GM23338 (cell line): ENCODE results near the gene UNC45B. TPM values are rescaled to one million over a fixed set of nuclear protein-coding genes. Genes with fewer than 3 reads are reported as not detected.

ENCODE experiments used
- ATAC-seq: fragments of 200-7000 bp; cut with Tn5 transposase; 3 replicates; pipeline ENCODE4 v1.9.1; 2020
- DNase-seq: peaks from one replicate; pipeline ENCODE4 v3.0.0-alpha.2; 2015; ENCODE audit warnings: low spot score
- H2AFZ ChIP-seq: fragments of 200-600 bp; sonication (generic); 2 replicates; pipeline ENCODE4 v1.8.0; 2016; ENCODE audit warnings: antibody characterized with exemption, mild to moderate bottlenecking, moderate library complexity
- H3F3A ChIP-seq: fragments of 200-600 bp; sonication (generic); replicated peaks from 2 replicates; pipeline ENCODE4 v1.8.0; 2017; ENCODE audit warnings: antibody characterized with exemption, mixed run types, low read depth
- H3K27ac ChIP-seq: fragments of 200-600 bp; sonication (generic); 2 replicates; pipeline ENCODE4 v1.6.1; 2016; ENCODE audit warnings: low read depth
- H3K27me3 ChIP-seq: fragments of 200-600 bp; sonication (generic); 2 replicates; pipeline ENCODE4 v1.8.0; 2016; ENCODE audit warnings: mild to moderate bottlenecking, mixed run types, moderate library complexity; ENCODE audit not compliant: insufficient read depth
- H3K36me3 ChIP-seq: fragments of 200-600 bp; sonication (generic); 2 replicates; pipeline ENCODE4 v1.8.0; 2016; ENCODE audit warnings: mild to moderate bottlenecking; ENCODE audit not compliant: insufficient read depth
- H3K4me1 ChIP-seq: fragments of 200-600 bp; sonication (generic); 2 replicates; pipeline ENCODE4 v1.8.0; 2016; ENCODE audit warnings: mild to moderate bottlenecking, moderate library complexity; ENCODE audit not compliant: insufficient read depth
- H3K4me2 ChIP-seq: fragments of 200-600 bp; sonication (generic); 2 replicates; pipeline ENCODE4 v1.7.1; 2017; ENCODE audit warnings: mixed run types
- H3K4me3 ChIP-seq: fragments of 200-600 bp; sonication (generic); 2 replicates; pipeline ENCODE4 v1.6.1; 2016; ENCODE audit warnings: mixed run types
- H3K79me2 ChIP-seq: fragments of 200-600 bp; sonication (generic); replicated peaks from 2 replicates; pipeline ENCODE4 v1.8.0; 2017; ENCODE audit warnings: mild to moderate bottlenecking; ENCODE audit not compliant: insufficient read depth
- H3K9me2 ChIP-seq: fragments of 200-600 bp; sonication (generic); 2 replicates; pipeline ENCODE4 v1.8.0; 2017; ENCODE audit not compliant: insufficient read depth
- H4K20me1 ChIP-seq: fragments of 200-600 bp; sonication (generic); replicated peaks from 2 replicates; pipeline ENCODE4 v1.8.0; 2017; ENCODE audit warnings: mild to moderate bottlenecking; ENCODE audit not compliant: insufficient read depth
- H3K27ac Mint-ChIP-seq: 2 replicates; pipeline ENCODE4 v1.8.0; 2020; ENCODE audit warnings: inconsistent platforms, mild to moderate bottlenecking, moderate library complexity, mixed read lengths
- H3K27me3 Mint-ChIP-seq: 3 replicates; pipeline ENCODE4 v1.8.0; 2022; ENCODE audit warnings: low read depth, mild to moderate bottlenecking, moderate library complexity, mixed read lengths, inconsistent platforms; ENCODE audit not compliant: insufficient read depth, poor library complexity
- H3K36me3 Mint-ChIP-seq: 3 replicates; pipeline ENCODE4 v1.8.0; 2021; ENCODE audit warnings: low read depth, mild to moderate bottlenecking, inconsistent platforms, moderate library complexity, mixed read lengths
- H3K4me1 Mint-ChIP-seq: 3 replicates; pipeline ENCODE4 v1.8.0; 2020; ENCODE audit warnings: mild to moderate bottlenecking, inconsistent platforms, mixed read lengths
- H3K4me3 Mint-ChIP-seq: 3 replicates; pipeline ENCODE4 v1.8.0; 2021; ENCODE audit warnings: moderate library complexity, mild to moderate bottlenecking, inconsistent platforms, mixed read lengths
- H3K9me3 Mint-ChIP-seq: 3 replicates; pipeline ENCODE4 v1.8.0; 2020; ENCODE audit warnings: moderate library complexity, mild to moderate bottlenecking, inconsistent platforms, mixed read lengths
- CREB1 ChIP-seq: fragments of 250-450 bp; sonication (Bioruptor Pico); IDR thresholded peaks from 2 replicates; pipeline ENCODE4 v1.5.0; 2020; ENCODE audit warnings: low read depth, mild to moderate bottlenecking, moderate library complexity
- CTCF ChIP-seq, 2 experiments: fragments of 200-600 bp in 1 of 2; sonication (generic) in 1 of 2; conservative IDR thresholded peaks; 2 replicates each; pipeline versions ENCODE4 v1.5.1 to v1.6.1; 2016 to 2017; ENCODE audit warnings: antibody characterized with exemption in 2 of 2, low read depth in 2 of 2, mild to moderate bottlenecking in 2 of 2, moderate library complexity in 1 of 2
- ETS1 ChIP-seq: IDR thresholded peaks from 2 replicates; pipeline ENCODE4 v1.6.1; 2016; ENCODE audit warnings: antibody characterized with exemption
- EZH2 ChIP-seq: fragments of 200-600 bp; sonication (generic); IDR thresholded peaks from one replicate; pipeline ENCODE4 v1.8.0; 2017; ENCODE audit warnings: antibody characterized with exemption, mild to moderate bottlenecking, low read depth; ENCODE audit not compliant: unreplicated experiment
- JUNB ChIP-seq: IDR thresholded peaks from one replicate; pipeline ENCODE4 v1.6.1; 2016; ENCODE audit warnings: antibody characterized with exemption; ENCODE audit not compliant: unreplicated experiment
- NANOG ChIP-seq: IDR thresholded peaks from 2 replicates; pipeline ENCODE4 v1.6.1; 2016; ENCODE audit warnings: antibody characterized with exemption, borderline replicate concordance
- POLR2AphosphoS5 ChIP-seq: IDR thresholded peaks from 2 replicates; pipeline ENCODE4 v1.6.1; 2016; ENCODE audit warnings: antibody characterized with exemption, low read depth
- ZNF114 ChIP-seq: fragments of 250-450 bp; sonication (Bioruptor Pico); IDR thresholded peaks from 2 replicates; pipeline ENCODE4 v1.5.0; 2020; ENCODE audit warnings: mild to moderate bottlenecking, moderate library complexity
- ZNF331 ChIP-seq: fragments of 250-450 bp; sonication (Bioruptor Pico); IDR thresholded peaks from 2 replicates; pipeline ENCODE4 v1.5.0; 2020; ENCODE audit warnings: low read depth, mild to moderate bottlenecking, moderate library complexity
- polyA plus RNA-seq: library from polyadenylated mRNA; unstranded; fragments of >200 nt; fragmentation: Nextera tagmentation; extraction: Ambion mirVana; gene quantifications from 2 replicates; pipeline ENCODE4 v1.2.1, GENCODE V29; 2016
- total RNA-seq: library from RNA; depleted of rRNA; stranded (reverse); fragments of >200 nt; shearing (Covaris generic); gene quantifications from 2 replicates; pipeline ENCODE4 v1.2.3, GENCODE V29; 2014
- TF ChIP-seq, protein P1 (sequence below): IDR thresholded peaks from one replicate; pipeline ENCODE4 v1.6.1; 2018; ENCODE audit warnings: antibody characterized with exemption; ENCODE audit not compliant: unreplicated experiment

UNC45B gene
- total and polyA plus RNA-seq, 2 experiments from 2014 or later, result 0.03 TPM; not detected in 1

GRCh38 chr17:35170968-35171771 is 23.6 kb downstream of the UNC45B start:
- Histone ChIP-seq H3K27ac (no peak overlapping the region), H4K20me1 (no peaks in the 10 kb centered on the region), H3K4me1 (no peaks in the 10 kb centered on the region), H3F3A (no peaks in the 10 kb centered on the region), H3K4me2 (no peak overlapping the region), H3K27me3 (no peaks in the 10 kb centered on the region), H2AFZ (peak overlapping the region; percentile 72; the same call in 1 of the 2 replicates), H3K36me3 (no peaks in the 10 kb centered on the region), H3K79me2 (no peaks in the 10 kb centered on the region), H3K9me2 (no peaks in the 10 kb centered on the region), H3K4me3 (no peak overlapping the region)
- DNase-seq (no peak), ATAC-seq (peak; percentile 34; the same call in 1 of the 3 replicates)
- H3K4me1 Mint-ChIP-seq, result no peaks in the 10 kb centered on the region
- no peak overlapping the region for H3K27ac Mint-ChIP-seq
- H3K27me3 Mint-ChIP-seq, result peaks cover 15% of the 10 kb centered on the region
- no peak overlapping the region for H3K4me3 Mint-ChIP-seq
- H3K36me3 Mint-ChIP-seq, result no peaks in the 10 kb centered on the region
- no peaks in the 10 kb centered on the region; the same call in 2 of the 3 replicates for H3K9me3 Mint-ChIP-seq
- no peak for TF ChIP-seq ZNF331 (CRISPR knock-in tag)
- peak; percentile 11 to 29; a peak in 1 of 4 replicates for TF ChIP-seq CTCF (conservative IDR thresholded peaks at IDR 0.05; ENCODE audit: low read depth in 2 of 2)
- no peak for TF ChIP-seq POLR2AphosphoS5

DNA sequence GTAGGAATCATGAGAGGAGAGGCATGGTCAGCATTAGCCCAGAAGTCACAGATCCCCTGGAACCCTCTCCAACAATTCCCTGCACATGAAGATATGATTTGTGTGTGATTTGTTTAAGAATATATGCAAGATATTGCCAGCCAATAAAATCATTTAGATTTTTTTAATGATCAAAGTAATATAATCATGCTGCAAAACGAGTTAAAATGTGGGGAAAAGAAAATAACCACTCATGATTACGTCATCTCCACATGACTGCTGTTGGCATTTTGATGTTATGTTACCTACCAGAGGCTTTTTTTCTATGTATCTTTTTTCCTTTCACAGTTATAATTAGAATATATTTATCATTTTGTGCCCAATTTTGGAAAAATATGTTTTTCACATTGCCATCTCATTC is 24.2 kb downstream of the UNC45B start:
- H3K27ac Mint-ChIP-seq, result no peak overlapping the region
- Histone ChIP-seq H3K79me2 (no peaks in the 10 kb centered on the region), H3K27ac (no peak overlapping the region), H3K27me3 (no peaks in the 10 kb centered on the region), H3K4me1 (no peaks in the 10 kb centered on the region), H2AFZ (no peak overlapping the region), H3K4me3 (no peak overlapping the region), H3K4me2 (no peak overlapping the region), H3K9me2 (no peaks in the 10 kb centered on the region), H3F3A (no peaks in the 10 kb centered on the region), H3K36me3 (no peaks in the 10 kb centered on the region), H4K20me1 (no peaks in the 10 kb centered on the region)
- peaks cover 15% of the 10 kb centered on the region for H3K27me3 Mint-ChIP-seq
- H3K4me1 Mint-ChIP-seq, result no peaks in the 10 kb centered on the region
- no peaks in the 10 kb centered on the region for H3K36me3 Mint-ChIP-seq
- no peak for DNase-seq
- H3K4me3 Mint-ChIP-seq, result no peak overlapping the region
- no peak for ATAC-seq
- no peaks in the 10 kb centered on the region; the same call in 2 of the 3 replicates for H3K9me3 Mint-ChIP-seq
- TF ChIP-seq NANOG (no peak), CREB1 (no peak), CTCF (conservative IDR thresholded peaks at IDR 0.05; ENCODE audit: low read depth in 2 of 2) (no peak), JUNB (no peak), ETS1 (no peak), POLR2AphosphoS5 (no peak), ZNF114 (CRISPR knock-in tag) (no peak), EZH2 (no peak)
- TF ChIP-seq, protein P1, sequence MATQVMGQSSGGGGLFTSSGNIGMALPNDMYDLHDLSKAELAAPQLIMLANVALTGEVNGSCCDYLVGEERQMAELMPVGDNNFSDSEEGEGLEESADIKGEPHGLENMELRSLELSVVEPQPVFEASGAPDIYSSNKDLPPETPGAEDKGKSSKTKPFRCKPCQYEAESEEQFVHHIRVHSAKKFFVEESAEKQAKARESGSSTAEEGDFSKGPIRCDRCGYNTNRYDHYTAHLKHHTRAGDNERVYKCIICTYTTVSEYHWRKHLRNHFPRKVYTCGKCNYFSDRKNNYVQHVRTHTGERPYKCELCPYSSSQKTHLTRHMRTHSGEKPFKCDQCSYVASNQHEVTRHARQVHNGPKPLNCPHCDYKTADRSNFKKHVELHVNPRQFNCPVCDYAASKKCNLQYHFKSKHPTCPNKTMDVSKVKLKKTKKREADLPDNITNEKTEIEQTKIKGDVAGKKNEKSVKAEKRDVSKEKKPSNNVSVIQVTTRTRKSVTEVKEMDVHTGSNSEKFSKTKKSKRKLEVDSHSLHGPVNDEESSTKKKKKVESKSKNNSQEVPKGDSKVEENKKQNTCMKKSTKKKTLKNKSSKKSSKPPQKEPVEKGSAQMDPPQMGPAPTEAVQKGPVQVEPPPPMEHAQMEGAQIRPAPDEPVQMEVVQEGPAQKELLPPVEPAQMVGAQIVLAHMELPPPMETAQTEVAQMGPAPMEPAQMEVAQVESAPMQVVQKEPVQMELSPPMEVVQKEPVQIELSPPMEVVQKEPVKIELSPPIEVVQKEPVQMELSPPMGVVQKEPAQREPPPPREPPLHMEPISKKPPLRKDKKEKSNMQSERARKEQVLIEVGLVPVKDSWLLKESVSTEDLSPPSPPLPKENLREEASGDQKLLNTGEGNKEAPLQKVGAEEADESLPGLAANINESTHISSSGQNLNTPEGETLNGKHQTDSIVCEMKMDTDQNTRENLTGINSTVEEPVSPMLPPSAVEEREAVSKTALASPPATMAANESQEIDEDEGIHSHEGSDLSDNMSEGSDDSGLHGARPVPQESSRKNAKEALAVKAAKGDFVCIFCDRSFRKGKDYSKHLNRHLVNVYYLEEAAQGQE, result no peak
